Erythroblast (primary cell): ENCODE results near the gene HOOK1.
"Not testable (repeated sequence)": the region's sequence is repeated elsewhere in the genome, so short reads cannot be mapped to it uniquely, and the experiment has no call there.

Source experiments
- DNase-seq, 2 experiments: peaks; one replicate each; lab custom pipeline; 2025; lab: John Stamatoyannopoulos, UW
- GATA1 ChIP-seq: IDR thresholded peaks from 2 replicates; pipeline ENCODE4 v1.6.1; 2011; ENCODE audit warnings: low read depth, mild to moderate bottlenecking, control low read depth, low read length, moderate library complexity
- POLR2A ChIP-seq: IDR thresholded peaks from 2 replicates; pipeline ENCODE4 v1.6.1; 2011; ENCODE audit warnings: mild to moderate bottlenecking, low read length

HOOK1 gene

GRCh38 chr1:59846895-59847282, 32.1 kb downstream of the HOOK1 start:
- DNase-seq: no peak
- TF ChIP-seq GATA1 (no peak), POLR2A (no peak)

- DNase-seq: no peak
- TF ChIP-seq POLR2A: no peak
- TF ChIP-seq GATA1: no peak
Observed at GRCh38 chr1:59852117-59852516, 37.4 kb downstream of the HOOK1 start.

GRCh38 chr1:59855297-59855696, 40.5 kb downstream of the HOOK1 start:
- DNase-seq: not testable (repeated sequence)

GRCh38 chr1:59856725-59857338, 42.1 kb downstream of the HOOK1 start:
- no peak for DNase-seq
- TF ChIP-seq GATA1 (no peak), POLR2A (no peak)

GRCh38 chr1:59857679-59858354, 43.1 kb downstream of the HOOK1 start:
- TF ChIP-seq GATA1 (no peak), POLR2A (no peak)
- no peak for DNase-seq

GRCh38 chr1:59866462-59866861, 51.7 kb downstream of the HOOK1 start:
- TF ChIP-seq POLR2A (no peak), GATA1 (no peak)
- no peak for DNase-seq

- DNase-seq: no peak
- TF ChIP-seq GATA1 (no peak), POLR2A (no peak)
Observed at GRCh38 chr1:59871746-59872145, 57.0 kb downstream of the HOOK1 start.

GRCh38 chr1:59877108-59877682, 62.4 kb downstream of the HOOK1 start:
- TF ChIP-seq GATA1: no peak
- no peak for TF ChIP-seq POLR2A
- no peak for DNase-seq

- no peak for DNase-seq
- TF ChIP-seq POLR2A (no peak), GATA1 (no peak)
Observed at GRCh38 chr1:59878370-59878769, 63.6 kb downstream of the HOOK1 start.

GRCh38 chr1:59879574-59879973, 64.8 kb downstream of the HOOK1 start:
- TF ChIP-seq POLR2A (no peak), GATA1 (no peak)
- DNase-seq: peak; percentile 61 to 71

GRCh38 chr1:59879996-59880505, 65.3 kb downstream of the HOOK1 start:
- TF ChIP-seq POLR2A: no peak
- no peak for TF ChIP-seq GATA1

GRCh38 chr1:59880735-59881134, 66.0 kb downstream of the HOOK1 start:
- TF ChIP-seq POLR2A (no peak), GATA1 (no peak)
- no peak for DNase-seq

More at GRCh38 chr1:59879996-59880505, 65.3 kb downstream of the HOOK1 start:
- no peak for DNase-seq

- no peak for DNase-seq
- TF ChIP-seq POLR2A (no peak), GATA1 (no peak)
Observed at GRCh38 chr1:59885160-59885832, 70.5 kb downstream of the HOOK1 start.

GRCh38 chr1:59892841-59893811, 78.4 kb downstream of the HOOK1 start:
- no peak for TF ChIP-seq POLR2A
- TF ChIP-seq GATA1: no peak
- no peak for DNase-seq
